Ishikawa (cell line): ENCODE data around the gene IGFALS.

ENCODE experiments used
- CEBPB ChIP-seq: IDR thresholded peaks from 2 replicates; pipeline ENCODE4 v1.6.1; 2012
- CREB1 ChIP-seq: IDR thresholded peaks from 2 replicates; pipeline ENCODE4 v1.6.1; 2012; ENCODE audit warnings: low read depth
- EGR1 ChIP-seq: IDR thresholded peaks from 2 replicates; pipeline ENCODE4 v1.6.1; 2012
- EP300 ChIP-seq: IDR thresholded peaks from 2 replicates; pipeline ENCODE4 v1.6.1; 2012; ENCODE audit warnings: borderline replicate concordance
- FOXM1 ChIP-seq: IDR thresholded peaks from 2 replicates; pipeline ENCODE4 v1.6.1; 2012; ENCODE audit warnings: low read depth, borderline replicate concordance
- MAX ChIP-seq: IDR thresholded peaks from 2 replicates; pipeline ENCODE4 v1.6.1; 2012
- NFIC ChIP-seq: IDR thresholded peaks from 2 replicates; pipeline ENCODE4 v1.6.1; 2012
- RAD21 ChIP-seq: IDR thresholded peaks from 2 replicates; pipeline ENCODE4 v1.6.1; 2012; ENCODE audit warnings: low read depth
- REST ChIP-seq: IDR thresholded peaks from 2 replicates; pipeline ENCODE4 v1.6.1; 2012; ENCODE audit warnings: low read depth, mild to moderate bottlenecking
- TAF1 ChIP-seq: IDR thresholded peaks from 2 replicates; pipeline ENCODE4 v1.6.1; 2012; ENCODE audit warnings: low read depth, mild to moderate bottlenecking
- TCF12 ChIP-seq: IDR thresholded peaks from 2 replicates; pipeline ENCODE4 v1.6.1; 2012; ENCODE audit warnings: low read depth
- TEAD4 ChIP-seq: IDR thresholded peaks from 2 replicates; pipeline ENCODE4 v1.6.1; 2012
- USF1 ChIP-seq: IDR thresholded peaks from 2 replicates; pipeline ENCODE4 v1.6.1; 2012
- YY1 ChIP-seq: IDR thresholded peaks from 2 replicates; pipeline ENCODE4 v1.6.1; 2012; ENCODE audit warnings: low read depth
- ZBTB7A ChIP-seq: IDR thresholded peaks from 2 replicates; pipeline ENCODE4 v1.6.1; 2012; ENCODE audit warnings: low read depth

Gene IGFALS

GRCh38 chr16:1816396-1817275 lies 23.1 kb upstream of the IGFALS start:
- TF ChIP-seq MAX (no peak), TEAD4 (no peak), USF1 (no peak)

GRCh38 chr16:1815461-1815860 lies 22.0 kb upstream of the IGFALS start:
- no peak for TF ChIP-seq YY1
- TF ChIP-seq TEAD4 = no peak
- TF ChIP-seq EP300 = no peak
- TF ChIP-seq TAF1 = no peak
- TF ChIP-seq RAD21 = no peak
- no peak for TF ChIP-seq EGR1
- no peak for TF ChIP-seq USF1
- no peak for TF ChIP-seq CEBPB
- TF ChIP-seq CREB1 = no peak
- no peak for TF ChIP-seq ZBTB7A
- TF ChIP-seq FOXM1 = no peak

GRCh38 chr16:1812732-1813163 lies 19.2 kb upstream of the IGFALS start:
- TF ChIP-seq TAF1 = no peak
- TF ChIP-seq CEBPB = no peak
- peak; percentile 41; the same call in 1 of the 2 replicates for TF ChIP-seq USF1
- peak; percentile 45 for TF ChIP-seq NFIC
- TF ChIP-seq EP300 = no peak
- TF ChIP-seq TCF12 = 0 out of 2 replicates have a peak, but pooled peaks have one; percentile 47
- no peak for TF ChIP-seq CREB1
- peak; percentile 93 for TF ChIP-seq MAX
- peak; percentile 78 for TF ChIP-seq RAD21
- no peak for TF ChIP-seq REST
- no peak for TF ChIP-seq FOXM1
- TF ChIP-seq EGR1 = peak; percentile 98
- peak; percentile 39; the same call in 1 of the 2 replicates for TF ChIP-seq TEAD4
- peak; percentile 36; the same call in 1 of the 2 replicates for TF ChIP-seq YY1
- no peak for TF ChIP-seq ZBTB7A

- TF ChIP-seq TCF12 (no peak), FOXM1 (no peak), TEAD4 (no peak), CREB1 (no peak), REST (no peak)
Measured at GRCh38 chr16:1810536-1810935, 17.0 kb upstream of the IGFALS start.

GRCh38 chr16:1810106-1810505 lies 16.6 kb upstream of the IGFALS start:
- no peak for TF ChIP-seq TEAD4
- no peak for TF ChIP-seq EP300
- no peak for TF ChIP-seq YY1
- TF ChIP-seq TCF12 = no peak
- no peak for TF ChIP-seq CREB1
- no peak for TF ChIP-seq REST
- no peak for TF ChIP-seq TAF1
- no peak for TF ChIP-seq RAD21
- TF ChIP-seq CEBPB = no peak
- no peak for TF ChIP-seq FOXM1
- TF ChIP-seq MAX = no peak
- no peak for TF ChIP-seq EGR1
- no peak for TF ChIP-seq ZBTB7A
- TF ChIP-seq USF1 = no peak
- no peak for TF ChIP-seq NFIC
